ENCODE results near the gene PIGR. TPM values are rescaled to one million over a fixed set of nuclear protein-coding genes. Genes with fewer than 3 reads are reported as not detected.

The PIGR gene
- polyA plus RNA-seq, 2 of the 4 experiments (the other 2 are of a cell fraction), result 0.01 TPM; not detected in 1

- Histone ChIP-seq H3K4me3 (no peak overlapping the region), H3K27ac (peak overlapping the region in 1 of 2 experiments; percentile 24; a peak in 2 of 6 replicates), H3K4me2 (no peak overlapping the region), H3K9me3 (no peaks in the 10 kb centered on the region), H3K4me1 (peaks cover 5% of the 10 kb centered on the region; the same call in 2 of the 3 replicates)
- 85% methylated on average over 1 of the region's 1 CpG for WGBS (ENCODE audit: missing lambda C conversion rate)
- ChIA-PET POLR2A (no interaction called here), CTCF (interaction anchor here (1.3 to 1.4 kb wide), 2 partner anchors 14 to 89 kb away, joined by 3 read pairs; no protein-coding TSS in a partner anchor)
- FAIRE-seq (no peak), DNase-seq (ENCODE audit: low read depth in 1 of 2, low spot score in 1 of 2) (no peak), ATAC-seq (no peak)
- TF ChIP-seq MAFK (IDR thresholded peaks at IDR 0.05; ENCODE audit: partially characterized antibody), result no peak
- TF ChIP-seq KDM1A (IDR thresholded peaks at IDR 0.05; ENCODE audit: low read depth), result no peak
- TF ChIP-seq EHF (CRISPR knock-in tag; IDR thresholded peaks at IDR 0.05), result no peak
- no peak for TF ChIP-seq MAZ (IDR thresholded peaks at IDR 0.05; ENCODE audit: borderline replicate concordance, low read depth, low read length)
- TF ChIP-seq CEBPB (IDR thresholded peaks at IDR 0.05), result no peak
- TF ChIP-seq HDAC2 (IDR thresholded peaks at IDR 0.05), result no peak
- no peak for TF ChIP-seq NPAS2 (CRISPR knock-in tag; IDR thresholded peaks at IDR 0.05; ENCODE audit: borderline replicate concordance)
- TF ChIP-seq TFCP2L1 (CRISPR knock-in tag; IDR thresholded peaks at IDR 0.05), result no peak
- no peak for TF ChIP-seq CBX8 (IDR thresholded peaks at IDR 0.05)
- TF ChIP-seq ZC3H11A (IDR thresholded peaks at IDR 0.05), result no peak
- no peak for TF ChIP-seq RAD21 (conservative IDR thresholded peaks at IDR 0.05 in 1 of 2, IDR thresholded peaks at IDR 0.05 in 1 of 2)
- no peak for TF ChIP-seq USF2 (IDR thresholded peaks at IDR 0.05)
- no peak for TF ChIP-seq ATOH8 (CRISPR knock-in tag; IDR thresholded peaks at IDR 0.05; ENCODE audit: low read depth)
- no peak for TF ChIP-seq SREBF2 (IDR thresholded peaks at IDR 0.05)
Observed at GRCh38 chr1:206987873-206988272, 41.6 kb upstream of the PIGR start.

- no peak for DNase-seq (ENCODE audit: low read depth in 1 of 2, low spot score in 1 of 2)
- CTCF ChIA-PET, result interaction anchor here (1.1 to 2.2 kb wide), 4 partner anchors 21 to 442 kb away, joined by 3 to 7 read pairs (median 4); no protein-coding TSS in a partner anchor
- Histone ChIP-seq H3K27ac (no peak overlapping the region), H3K4me2 (no peak overlapping the region), H3K4me1 (no peaks in the 10 kb centered on the region; the same call in 2 of the 3 replicates), H3K9me3 (no peaks in the 10 kb centered on the region), H3K4me3 (no peak overlapping the region)
- no peak for ATAC-seq
- POLR2A ChIA-PET, result no interaction called here
- TF ChIP-seq HOXA7 (CRISPR knock-in tag; IDR thresholded peaks at IDR 0.05) (no peak), NR3C1 (IDR thresholded peaks at IDR 0.05) (no peak), RARB (CRISPR knock-in tag; IDR thresholded peaks at IDR 0.05) (no peak), MAFK (IDR thresholded peaks at IDR 0.05; ENCODE audit: partially characterized antibody) (no peak), CBX8 (IDR thresholded peaks at IDR 0.05) (no peak), HEYL (CRISPR knock-in tag; IDR thresholded peaks at IDR 0.05) (no peak), GATA3 (IDR thresholded peaks at IDR 0.05; ENCODE audit: borderline replicate concordance) (no peak), NPAS2 (CRISPR knock-in tag; IDR thresholded peaks at IDR 0.05; ENCODE audit: borderline replicate concordance) (no peak), ZFP36 (IDR thresholded peaks at IDR 0.05; ENCODE audit: borderline replicate concordance, partially characterized antibody) (no peak), EHF (CRISPR knock-in tag; IDR thresholded peaks at IDR 0.05) (no peak), MAX (IDR thresholded peaks at IDR 0.05) (no peak), USF2 (IDR thresholded peaks at IDR 0.05) (no peak), SREBF2 (IDR thresholded peaks at IDR 0.05) (no peak)
- 78% methylated on average over 3 of the region's 3 CpGs for WGBS (ENCODE audit: missing lambda C conversion rate)
- FAIRE-seq, result no peak
Observed at GRCh38 chr1:206986885-206987284, 40.6 kb upstream of the PIGR start.

GRCh38 chr1:206986402-206986801 is 40.1 kb upstream of the PIGR start:
- FAIRE-seq, result no peak
- DNase-seq (ENCODE audit: low read depth in 1 of 2, low spot score in 1 of 2), result no peak
- CTCF ChIA-PET, result interaction anchor here (1.1 to 2.2 kb wide), 5 partner anchors 21 to 442 kb away, joined by 3 to 7 read pairs (median 3); partner anchors contain the start of gene DYRK3
- Histone ChIP-seq H3K4me3 (no peak overlapping the region), H3K4me2 (no peak overlapping the region), H3K4me1 (no peaks in the 10 kb centered on the region; the same call in 2 of the 3 replicates), H3K27ac (no peak overlapping the region), H3K9me3 (no peaks in the 10 kb centered on the region)
- POLR2A ChIA-PET, result no interaction called here
- TF ChIP-seq KDM5A (IDR thresholded peaks at IDR 0.05), result no peak
- no peak for TF ChIP-seq CTCF (IDR thresholded peaks at IDR 0.05)
- no peak for TF ChIP-seq HOXB13 (CRISPR knock-in tag; IDR thresholded peaks at IDR 0.05; ENCODE audit: low read depth)
- TF ChIP-seq HEYL (CRISPR knock-in tag; IDR thresholded peaks at IDR 0.05), result no peak
- no peak for TF ChIP-seq EHF (CRISPR knock-in tag; IDR thresholded peaks at IDR 0.05)
- TF ChIP-seq RCOR1 (IDR thresholded peaks at IDR 0.05; ENCODE audit: low read depth, low read length), result no peak
- ATAC-seq, result no peak
- 81% methylated on average over 3 of the region's 3 CpGs for WGBS (ENCODE audit: missing lambda C conversion rate)
